Esophagus (tissue), 2 donors: Measurements from ENCODE around the gene ZNF552. TPM values are rescaled to one million over a fixed set of nuclear protein-coding genes. Genes with fewer than 3 reads are reported as not detected.
"Not testable (repeated sequence)": the region's sequence is repeated elsewhere in the genome, so short reads cannot be mapped to it uniquely, and the experiment has no call there.

Source experiments
- H3K27ac ChIP-seq, 2 donors: one replicate each; pipeline ENCODE4 v1.5.1; 2013; ENCODE audit warnings: low read depth in 2 of 2, mild to moderate bottlenecking in 2 of 2, inconsistent platforms in 1 of 2, low read length in 1 of 2, moderate library complexity in 1 of 2
- H3K27me3 ChIP-seq, 2 donors: one replicate each; pipeline ENCODE4 v1.6.1; 2013; ENCODE audit warnings: low read length in 2 of 2, control low read depth in 1 of 2, mild to moderate bottlenecking in 1 of 2; ENCODE audit not compliant: insufficient read depth in 2 of 2, control insufficient read depth in 1 of 2
- H3K36me3 ChIP-seq, 2 donors: one replicate each; pipeline ENCODE4 v1.6.1; 2013; ENCODE audit warnings: low read length in 1 of 2; ENCODE audit not compliant: control insufficient read depth in 2 of 2, insufficient read depth in 2 of 2
- H3K4me1 ChIP-seq, 2 donors: one replicate each; pipeline ENCODE4 v1.6.1; 2013; ENCODE audit warnings: low read length in 1 of 2; ENCODE audit not compliant: control insufficient read depth in 2 of 2, insufficient read depth in 2 of 2
- H3K4me3 ChIP-seq, 2 donors: one replicate each; pipeline ENCODE4 v1.5.1; 2013; ENCODE audit warnings: low read length in 2 of 2, mild to moderate bottlenecking in 2 of 2, low read depth in 1 of 2, moderate library complexity in 1 of 2
- H3K9me3 ChIP-seq, 2 donors: one replicate each; pipeline ENCODE4 v1.6.1; 2013; ENCODE audit warnings: mild to moderate bottlenecking in 2 of 2, low read depth in 1 of 2, low read length in 1 of 2, moderate library complexity in 1 of 2; ENCODE audit not compliant: control insufficient read depth in 2 of 2, insufficient read depth in 1 of 2
- WGBS, 2 donors: extraction: QIAGEN DNeasy Blood & Tissue Kit; methylation state at CpG; one replicate each; pipeline ENCODE4 v1.1.7; 2013; 5-methylcytosine and 5-hydroxymethylcytosine counted together
- polyA plus RNA-seq, 2 donors: library from polyadenylated mRNA; stranded (reverse); fragments of 200-250 nt; gene quantifications; one replicate each; pipeline ENCODE4 v1.2.3, GENCODE V29; 2013
- donor health status: healthy with polysubstance abuse.
- donor health status: Bipolar disorder and iron deficiency.

ZNF552 gene
- polyA plus RNA-seq, 2 donors = 4.6 to 5.7 TPM

DNA sequence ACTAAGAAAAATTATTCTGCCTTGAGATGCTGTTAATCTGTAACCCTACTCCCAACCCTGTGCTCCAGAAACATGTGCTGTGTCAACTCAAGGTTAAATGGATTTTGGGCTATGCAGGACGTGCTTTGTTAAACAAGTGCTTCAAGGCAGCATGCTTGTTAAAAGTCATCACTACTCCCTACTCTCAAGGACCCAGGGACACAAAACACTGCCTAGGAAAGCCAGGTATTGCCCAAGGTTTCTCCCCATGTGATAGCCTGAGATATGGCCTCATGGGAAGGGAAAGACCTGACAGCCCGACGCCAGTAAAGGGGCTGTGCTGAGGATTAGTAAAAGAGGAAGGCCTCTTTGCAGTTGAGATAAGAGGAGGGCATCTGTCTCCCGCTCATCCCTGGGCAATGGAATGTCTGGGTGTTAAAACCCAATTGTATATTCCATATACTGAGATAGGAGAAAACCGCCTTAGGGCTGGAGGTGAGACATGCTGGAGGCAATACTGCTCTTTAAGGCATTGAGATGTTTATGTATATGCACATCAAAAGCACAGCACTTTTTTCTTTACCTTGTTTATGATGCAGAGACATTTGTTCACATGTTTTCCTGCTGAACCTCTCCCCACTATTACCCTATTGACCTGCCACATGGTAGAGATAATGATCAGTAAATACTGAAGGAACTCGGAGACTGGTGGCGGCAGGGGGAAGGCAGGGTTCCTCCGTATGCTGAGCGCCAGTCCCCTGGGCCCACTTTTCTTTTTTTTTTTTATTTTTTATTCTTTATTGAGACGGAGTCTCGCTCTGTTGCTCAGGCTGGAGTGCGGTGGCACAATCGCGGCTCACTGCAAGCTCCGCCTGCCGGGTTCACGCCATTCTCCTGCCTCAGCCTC, 4.1 kb downstream of the ZNF552 start:
- not testable (repeated sequence) for H3K27me3 ChIP-seq, H3K4me3 ChIP-seq, H3K4me1 ChIP-seq, H3K27ac ChIP-seq, H3K36me3 ChIP-seq, H3K9me3 ChIP-seq
- WGBS, 2 donors = 78 to 87% methylated on average over 17 of the region's 17 CpGs

DNA sequence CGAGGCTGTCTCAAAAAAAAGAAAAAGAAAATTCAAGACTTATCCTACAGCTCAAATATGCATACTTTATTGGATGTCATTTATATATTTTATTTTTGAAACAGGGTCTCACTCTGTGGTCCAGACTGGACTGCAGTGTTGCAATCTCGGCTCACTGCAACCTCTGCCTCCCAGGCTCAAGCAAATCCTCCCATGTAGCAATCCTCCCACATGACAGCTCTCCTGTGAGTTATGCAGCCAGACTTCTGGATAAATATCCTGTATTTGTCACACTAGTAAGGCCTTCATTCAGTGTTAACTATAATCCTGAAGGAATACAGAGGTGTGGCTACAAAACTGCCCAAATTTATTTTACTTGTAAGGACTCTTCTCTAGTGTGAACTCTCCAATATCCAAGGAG, 7.2 kb downstream of the ZNF552 start:
- Histone ChIP-seq H3K27me3 (no peaks in the 10 kb centered on the region), H3K9me3 (no peaks in the 10 kb centered on the region), H3K36me3 (peaks cover 8% of the 10 kb centered on the region in 2 donors), H3K4me1 (no peaks in the 10 kb centered on the region), H3K27ac (no peak overlapping the region), H3K4me3 (no peak overlapping the region)
- WGBS, 2 donors = 88 to 91% methylated on average over 2 of the region's 2 CpGs

DNA sequence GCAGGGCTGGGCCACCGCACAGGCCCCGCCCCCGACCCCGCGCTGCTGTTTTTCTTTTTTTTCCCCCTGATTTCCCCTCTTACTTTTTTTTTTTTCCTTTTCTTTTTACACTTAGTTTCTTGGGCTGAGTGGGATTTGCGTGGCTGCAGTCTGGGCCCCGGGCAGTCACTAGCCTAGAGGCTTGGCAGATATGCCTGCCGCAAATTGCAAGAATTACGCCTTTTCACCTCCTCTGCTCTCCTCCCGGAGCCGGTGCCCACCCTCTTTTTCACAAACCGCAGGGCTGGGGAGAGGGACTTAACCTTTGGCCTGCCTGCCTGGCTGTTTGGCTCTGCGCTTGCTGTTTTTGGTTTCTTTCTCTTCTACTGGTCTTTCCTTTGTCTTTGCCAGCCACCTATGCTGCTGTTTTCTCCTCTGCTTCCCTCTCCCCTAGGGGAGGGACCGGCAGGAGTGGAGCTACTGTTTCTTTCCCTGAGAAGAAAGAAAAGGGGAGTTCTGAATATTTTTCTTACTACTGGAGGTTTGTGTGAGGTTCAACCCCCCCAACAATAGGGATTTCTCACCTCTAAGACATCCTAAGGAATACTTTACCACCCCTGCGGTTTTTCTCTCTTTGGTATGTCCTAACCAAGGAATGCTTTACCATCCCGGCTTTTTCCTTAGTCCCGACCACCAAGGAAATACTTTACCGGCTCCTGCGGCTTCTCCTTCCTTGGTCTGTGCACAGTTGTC, 11.0 kb downstream of the ZNF552 start:
- Histone ChIP-seq H3K27ac (peak overlapping the region; percentile 88 to 90), H3K4me3 (peak overlapping the region; percentile 60 to 80), H3K36me3 (peaks cover 5 to 6% of the 10 kb centered on the region in 2 donors), H3K9me3 (peaks cover 0 to under 1% of the 10 kb centered on the region in 2 donors), H3K4me1 (no peaks in the 10 kb centered on the region), H3K27me3 (no peaks in the 10 kb centered on the region)
- WGBS, 2 donors = 10 to 14% methylated on average over 19 of the region's 19 CpGs

DNA sequence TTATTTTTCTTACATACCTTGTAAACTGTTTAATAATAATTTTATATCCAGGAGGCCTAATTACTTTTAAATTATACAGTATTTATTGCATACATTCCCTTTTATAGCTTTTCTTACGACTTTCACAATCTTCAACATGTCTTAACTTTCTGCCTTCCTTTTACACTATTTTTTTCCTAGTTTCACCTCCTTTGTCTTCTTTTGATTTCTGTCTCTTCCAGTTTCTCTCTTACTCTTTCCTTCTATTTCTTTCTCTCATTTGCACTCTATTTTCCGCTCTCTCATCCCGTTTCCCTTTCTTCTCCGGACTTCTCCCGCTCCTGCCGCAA, 11.5 kb downstream of the ZNF552 start:
- Histone ChIP-seq H3K36me3 (peaks cover 5 to 6% of the 10 kb centered on the region in 2 donors), H3K27ac (peak overlapping the region; percentile 88 to 90), H3K4me1 (peaks cover 0 to 2% of the 10 kb centered on the region in 2 donors), H3K9me3 (peaks cover 0 to 2% of the 10 kb centered on the region in 2 donors), H3K27me3 (no peaks in the 10 kb centered on the region), H3K4me3 (peak overlapping the region; percentile 60 to 80)
- 7 to 14% methylated on average over 6 of the region's 6 CpGs for WGBS, 2 donors

DNA sequence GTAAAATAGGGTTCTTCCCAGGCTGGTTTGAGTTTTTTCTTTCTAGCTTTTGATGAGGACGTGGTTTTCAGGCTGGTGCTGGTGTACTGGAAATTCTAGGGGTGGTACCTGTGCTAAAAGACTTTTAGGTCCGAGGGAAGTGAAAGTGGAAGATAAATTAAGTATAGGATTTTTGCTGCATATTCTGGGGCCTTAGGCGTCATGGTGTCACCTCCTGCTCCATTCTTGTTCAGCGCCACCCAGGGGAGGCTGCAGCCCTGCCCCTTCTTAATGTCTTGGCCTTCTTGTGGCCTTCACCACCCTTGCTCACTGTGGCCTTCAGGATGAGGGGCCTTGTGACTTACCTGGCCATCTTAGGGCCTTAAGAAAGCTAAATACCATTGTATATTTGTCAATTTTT, 12.4 kb downstream of the ZNF552 start:
- Histone ChIP-seq H3K27me3 (no peaks in the 10 kb centered on the region), H3K36me3 (no peaks in the 10 kb centered on the region), H3K4me1 (peaks cover 0 to 2% of the 10 kb centered on the region in 2 donors), H3K4me3 (no peak overlapping the region), H3K27ac (peak overlapping the region; percentile 53 to 62), H3K9me3 (peaks cover 0 to 2% of the 10 kb centered on the region in 2 donors)
- WGBS, 2 donors = 81 to 83% methylated on average over 4 of the region's 4 CpGs

DNA sequence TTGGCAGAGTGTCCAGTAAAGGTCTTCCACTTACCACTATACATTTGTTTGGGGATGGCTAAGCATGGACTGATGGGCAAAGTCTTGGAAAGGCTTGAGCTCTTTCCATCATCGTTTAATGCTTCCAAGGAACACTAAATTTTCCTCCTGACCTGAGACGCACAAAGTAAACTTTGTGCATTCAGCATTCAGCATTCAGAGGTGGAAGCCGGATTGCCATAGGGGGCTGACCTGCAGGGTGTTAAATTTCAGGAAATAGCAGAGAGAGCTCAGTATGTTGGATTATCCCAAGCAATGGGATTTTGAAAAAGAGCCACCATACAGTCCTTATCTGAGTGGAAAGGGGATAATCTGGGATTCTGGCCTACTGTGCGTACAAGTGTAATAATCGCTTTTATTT, 14.0 kb downstream of the ZNF552 start:
- H3K36me3 ChIP-seq = peaks cover 0 to 7% of the 10 kb centered on the region in 2 donors
- no peak overlapping the region for H3K4me3 ChIP-seq
- H3K27ac ChIP-seq = peak overlapping the region in 1 of 2 donors; percentile 22
- H3K4me1 ChIP-seq = peaks cover 0 to 2% of the 10 kb centered on the region in 2 donors
- WGBS, 2 donors = 70 to 83% methylated on average over 5 of the region's 5 CpGs
- no peaks in the 10 kb centered on the region for H3K27me3 ChIP-seq
- H3K9me3 ChIP-seq = peaks cover 0 to 2% of the 10 kb centered on the region in 2 donors

DNA sequence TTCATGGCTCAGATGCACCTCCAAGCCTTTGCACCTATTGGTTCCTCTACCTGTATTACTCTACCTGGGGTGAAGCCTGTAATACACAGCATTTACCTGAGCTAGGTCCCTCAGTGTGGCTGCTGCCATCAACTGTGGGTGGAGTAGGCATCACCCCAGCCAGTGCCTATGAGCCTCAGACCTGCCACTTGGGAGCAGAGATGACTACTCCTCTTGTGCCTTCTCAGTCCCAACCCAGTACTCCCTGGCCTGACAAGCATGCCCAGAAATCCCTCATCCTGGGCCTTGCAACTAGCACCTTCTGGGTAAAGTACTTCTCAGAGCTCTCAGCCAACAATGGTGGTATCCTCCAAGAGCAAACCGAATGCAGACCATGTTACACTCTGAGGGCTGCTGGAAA, 18.1 kb downstream of the ZNF552 start:
- WGBS, 2 donors = 100% methylated on average over 1 of the region's 1 CpG
- peaks cover 0 to 13% of the 10 kb centered on the region in 2 donors for H3K36me3 ChIP-seq
- H3K9me3 ChIP-seq, H3K4me3 ChIP-seq, H3K4me1 ChIP-seq, H3K27ac ChIP-seq, H3K27me3 ChIP-seq: not testable (repeated sequence)

DNA sequence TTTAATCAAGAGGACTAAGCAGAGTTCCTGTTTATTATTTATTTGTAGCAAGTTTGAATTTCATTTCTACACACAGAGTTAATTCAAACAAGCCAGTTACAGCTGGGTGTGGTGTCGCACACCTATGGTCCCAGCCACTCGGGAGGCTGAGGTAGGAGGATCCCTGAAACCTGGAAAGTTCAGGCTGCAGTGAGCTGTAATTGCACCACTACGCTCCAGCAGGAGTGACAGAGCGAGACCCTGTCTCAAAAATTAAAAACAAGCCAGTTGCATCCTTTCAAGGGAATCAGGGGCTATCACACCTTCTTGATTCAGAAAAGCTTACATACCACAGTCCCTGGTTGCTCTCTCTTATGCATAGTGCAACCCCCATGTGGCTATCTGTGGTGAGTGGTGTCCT, 25.4 kb downstream of the ZNF552 start:
- no peaks in the 10 kb centered on the region for H3K4me1 ChIP-seq
- 96 to 99% methylated on average over 4 of the region's 4 CpGs for WGBS, 2 donors
- H3K27ac ChIP-seq = no peak overlapping the region
- no peak overlapping the region for H3K4me3 ChIP-seq
- H3K36me3 ChIP-seq = peaks cover 6 to 14% of the 10 kb centered on the region in 2 donors
- H3K27me3 ChIP-seq = no peaks in the 10 kb centered on the region
- peaks cover 11 to 14% of the 10 kb centered on the region in 2 donors for H3K9me3 ChIP-seq

DNA sequence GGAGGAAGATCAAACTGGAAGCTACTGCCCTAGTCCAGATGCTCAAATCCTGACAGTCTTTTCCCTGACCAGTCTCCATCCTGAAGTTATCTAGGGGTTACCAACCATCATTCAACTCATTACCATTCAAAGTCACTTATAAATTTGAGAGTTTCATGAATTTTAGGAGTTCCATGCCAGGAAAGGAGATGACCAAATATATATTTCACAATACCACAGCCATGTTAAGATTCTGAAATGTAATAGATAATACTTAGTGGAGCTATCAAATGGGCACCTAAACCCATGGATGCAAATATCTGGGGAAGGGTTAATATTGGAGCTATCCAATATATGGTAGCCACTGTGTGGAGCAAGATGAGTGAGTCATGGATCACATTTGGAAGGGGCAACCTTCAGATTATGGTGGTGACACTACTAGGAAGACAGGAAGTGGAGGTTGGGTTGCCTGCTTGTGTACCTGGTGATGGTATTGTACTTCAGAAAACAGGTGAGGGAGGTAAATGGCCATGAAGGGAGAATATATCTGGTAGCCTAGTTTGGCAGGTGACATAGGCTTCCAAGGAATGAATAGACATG, 26.5 kb downstream of the ZNF552 start:
- no peak overlapping the region for H3K27ac ChIP-seq
- no peak overlapping the region for H3K4me3 ChIP-seq
- no peaks in the 10 kb centered on the region for H3K27me3 ChIP-seq
- peaks cover 6 to 14% of the 10 kb centered on the region in 2 donors for H3K36me3 ChIP-seq
- H3K9me3 ChIP-seq = peaks cover 11 to 14% of the 10 kb centered on the region in 2 donors
- no peaks in the 10 kb centered on the region for H3K4me1 ChIP-seq
